ENCODE data around the gene MMEL1.
A peak's percentile ranks its signal among the peaks of the same experiment; 100 is the strongest.

The MMEL1 gene

GRCh38 chr1:2644591-2645101 is 11.8 kb upstream of the MMEL1 start (continued):
- TF ChIP-seq ZNF561 (tag by site-specific recombination; IDR thresholded peaks at IDR 0.05; ENCODE audit: borderline replicate concordance) (no peak), ZBTB11 (tag by site-specific recombination; conservative IDR thresholded peaks at IDR 0.05; ENCODE audit: low read depth) (no peak), BCL6B (tag by site-specific recombination; IDR thresholded peaks at IDR 0.05) (no peak), ZNF639 (tag by site-specific recombination; IDR thresholded peaks at IDR 0.05) (no peak), ZSCAN4 (tag by site-specific recombination; IDR thresholded peaks at IDR 0.05) (no peak), ZSCAN16 (tag by site-specific recombination; IDR thresholded peaks at IDR 0.05) (no peak), ZNF768 (tag by site-specific recombination; IDR thresholded peaks at IDR 0.05) (no peak), INSM2 (tag by site-specific recombination; IDR thresholded peaks at IDR 0.05) (no peak)

- ChIA-PET CTCF (no interaction called here), POLR2A (no interaction called here)
- Histone ChIP-seq H3K4me1 (ENCODE audit: control insufficient read depth, insufficient read depth, low read length) (peaks cover 3% of the 10 kb centered on the region), H3K9me3 (ENCODE audit: control insufficient read depth, insufficient read depth, low read depth, low read length) (no peaks in the 10 kb centered on the region), H3K4me3 (ENCODE audit: low read depth, low read length) (no peak overlapping the region), H3K36me3 (ENCODE audit: control insufficient read depth in 2 of 2, insufficient read depth in 1 of 2, low read length in 2 of 2) (no peaks in the 10 kb centered on the region), H3K27ac (ENCODE audit: extremely low read depth, low read depth, low read length) (no peak overlapping the region)
- TF ChIP-seq ZNF24 (tag by site-specific recombination; IDR thresholded peaks at IDR 0.05) (no peak), ZNF629 (tag by site-specific recombination; IDR thresholded peaks at IDR 0.05) (no peak)
Measured at GRCh38 chr1:2644171-2644570, 11.4 kb upstream of the MMEL1 start.

- H3K4me3 ChIP-seq (ENCODE audit: low read depth, low read length), result peak overlapping the region; percentile 72
- H3K4me1 ChIP-seq (ENCODE audit: control insufficient read depth, insufficient read depth, low read length), result peaks cover 3% of the 10 kb centered on the region
- POLR2A ChIA-PET, result interaction anchor here (0.6 kb wide), 1 partner anchor 99 kb away, joined by 4 read pairs; no protein-coding TSS in a partner anchor
- H3K9me3 ChIP-seq (ENCODE audit: control insufficient read depth, insufficient read depth, low read depth, low read length), result no peaks in the 10 kb centered on the region
- CTCF ChIA-PET, result no interaction called here
- no peaks in the 10 kb centered on the region for H3K36me3 ChIP-seq (ENCODE audit: control insufficient read depth in 2 of 2, insufficient read depth in 1 of 2, low read length in 2 of 2)
- no peak overlapping the region for H3K27ac ChIP-seq (ENCODE audit: extremely low read depth, low read depth, low read length)
- TF ChIP-seq ZNF335 (tag by site-specific recombination; conservative IDR thresholded peaks at IDR 0.05), result no peak; the same call in 1 of the 2 replicates
- no peak for TF ChIP-seq ZNF501 (tag by site-specific recombination; IDR thresholded peaks at IDR 0.05)
- TF ChIP-seq BCL11B (tag by site-specific recombination; IDR thresholded peaks at IDR 0.05; ENCODE audit: low read depth), result no peak
- TF ChIP-seq ZNF707 (tag by site-specific recombination; IDR thresholded peaks at IDR 0.05), result no peak
- TF ChIP-seq ZNF214 (tag by site-specific recombination; IDR thresholded peaks at IDR 0.05; ENCODE audit: borderline replicate concordance), result no peak
- no peak for TF ChIP-seq ZNF510 (tag by site-specific recombination; IDR thresholded peaks at IDR 0.05; ENCODE audit: insufficient replicate concordance)
- no peak for TF ChIP-seq KLF10 (tag by site-specific recombination; IDR thresholded peaks at IDR 0.05)
- no peak for TF ChIP-seq SCRT1 (tag by site-specific recombination; IDR thresholded peaks at IDR 0.05; ENCODE audit: borderline replicate concordance)
- TF ChIP-seq ZNF175 (tag by site-specific recombination; IDR thresholded peaks at IDR 0.05), result no peak
- TF ChIP-seq ZNF645 (tag by site-specific recombination; IDR thresholded peaks at IDR 0.05), result no peak
- TF ChIP-seq BCL11A (tag by site-specific recombination; IDR thresholded peaks at IDR 0.05; ENCODE audit: low read depth), result no peak
- no peak for TF ChIP-seq GFI1B (tag by site-specific recombination; IDR thresholded peaks at IDR 0.05)
Measured at GRCh38 chr1:2643414-2644077, 10.7 kb upstream of the MMEL1 start.
